Epithelial cell of proximal tubule (primary cell): Measurements from ENCODE around the gene CDH2. TPM values are rescaled to one million over a fixed set of nuclear protein-coding genes. Genes with fewer than 3 reads are reported as not detected.

ENCODE experiments used
- DNase-seq: peaks from one replicate; pipeline ENCODE4 v3.0.0-alpha.2; 2011; ENCODE audit warnings: low read depth
- H3K4me3 ChIP-seq: 2 replicates; pipeline ENCODE4 v1.5.1; 2011; ENCODE audit warnings: low read depth, mild to moderate bottlenecking, low read length
- total RNA-seq: library from RNA; depleted of rRNA; stranded (reverse); fragments of >200 nt; gene quantifications from 2 replicates; pipeline ENCODE4 v1.2.3, GENCODE V29; 2015
- TF ChIP-seq, protein P1 (sequence below): conservative IDR thresholded peaks from 2 replicates; pipeline ENCODE4 v1.5.1; 2012; ENCODE audit warnings: low read depth, mild to moderate bottlenecking, low read length

The CDH2 gene
- total RNA-seq, 1 donor from 2014 or later: 74.5 TPM

DNA sequence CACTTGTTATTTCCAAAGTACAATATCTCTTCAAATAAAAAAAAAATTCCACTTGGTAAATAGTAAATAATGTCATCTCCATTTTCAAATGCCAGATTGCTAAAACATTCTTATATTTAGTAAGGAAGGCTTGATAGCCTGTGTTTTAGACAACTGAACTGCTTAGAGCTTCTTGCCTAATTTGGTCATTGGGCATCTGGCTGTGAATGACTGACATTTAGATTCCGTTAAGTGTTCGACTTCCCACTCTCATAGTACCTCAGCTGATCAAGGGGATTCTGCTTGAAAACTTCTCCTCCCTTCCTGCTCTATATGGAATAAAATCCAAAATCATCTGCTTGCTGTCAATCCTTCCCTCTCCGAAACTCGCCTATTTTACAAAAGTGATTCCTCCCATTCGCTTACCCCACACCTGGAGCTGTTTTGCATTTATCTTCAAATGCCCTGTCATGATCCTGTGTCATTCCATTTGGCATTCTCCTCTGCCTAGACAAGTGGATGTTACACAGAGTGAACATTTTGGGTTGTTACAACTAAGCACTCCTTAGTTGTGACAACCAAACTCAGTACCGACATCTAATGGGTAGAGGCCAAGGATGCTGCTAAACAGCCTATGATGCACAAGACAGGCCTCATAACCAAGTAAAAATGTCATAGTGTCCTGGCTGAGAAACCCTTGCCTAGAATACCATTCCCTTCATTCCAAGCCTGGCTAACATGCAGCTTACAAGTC is 181.0 kb downstream of the CDH2 start:
- H3K4me3 ChIP-seq: no peak overlapping the region
- TF ChIP-seq, protein P1, sequence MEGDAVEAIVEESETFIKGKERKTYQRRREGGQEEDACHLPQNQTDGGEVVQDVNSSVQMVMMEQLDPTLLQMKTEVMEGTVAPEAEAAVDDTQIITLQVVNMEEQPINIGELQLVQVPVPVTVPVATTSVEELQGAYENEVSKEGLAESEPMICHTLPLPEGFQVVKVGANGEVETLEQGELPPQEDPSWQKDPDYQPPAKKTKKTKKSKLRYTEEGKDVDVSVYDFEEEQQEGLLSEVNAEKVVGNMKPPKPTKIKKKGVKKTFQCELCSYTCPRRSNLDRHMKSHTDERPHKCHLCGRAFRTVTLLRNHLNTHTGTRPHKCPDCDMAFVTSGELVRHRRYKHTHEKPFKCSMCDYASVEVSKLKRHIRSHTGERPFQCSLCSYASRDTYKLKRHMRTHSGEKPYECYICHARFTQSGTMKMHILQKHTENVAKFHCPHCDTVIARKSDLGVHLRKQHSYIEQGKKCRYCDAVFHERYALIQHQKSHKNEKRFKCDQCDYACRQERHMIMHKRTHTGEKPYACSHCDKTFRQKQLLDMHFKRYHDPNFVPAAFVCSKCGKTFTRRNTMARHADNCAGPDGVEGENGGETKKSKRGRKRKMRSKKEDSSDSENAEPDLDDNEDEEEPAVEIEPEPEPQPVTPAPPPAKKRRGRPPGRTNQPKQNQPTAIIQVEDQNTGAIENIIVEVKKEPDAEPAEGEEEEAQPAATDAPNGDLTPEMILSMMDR: no peak
- DNase-seq: no peak

DNA sequence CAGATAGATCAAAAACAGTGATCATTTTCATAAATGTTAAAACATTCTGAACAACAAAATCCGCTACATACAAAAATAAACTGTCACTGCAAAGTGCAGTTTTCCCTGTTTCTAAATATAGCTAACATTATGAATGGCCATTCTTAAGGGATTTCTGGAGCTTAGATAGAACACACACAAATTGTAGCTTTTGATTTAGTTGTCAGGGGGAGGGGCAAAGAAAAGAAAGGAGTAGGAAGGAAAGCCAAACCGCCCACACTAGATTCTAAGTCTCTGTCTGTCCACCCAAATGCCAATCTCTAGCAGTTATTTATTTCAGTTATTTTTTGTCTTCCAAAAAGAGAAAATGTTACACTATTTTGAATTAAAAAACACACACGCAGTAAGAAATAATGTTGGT is 182.4 kb downstream of the CDH2 start:
- H3K4me3 ChIP-seq: no peak overlapping the region
- no peak for DNase-seq
- TF ChIP-seq, protein P1: no peak

DNA sequence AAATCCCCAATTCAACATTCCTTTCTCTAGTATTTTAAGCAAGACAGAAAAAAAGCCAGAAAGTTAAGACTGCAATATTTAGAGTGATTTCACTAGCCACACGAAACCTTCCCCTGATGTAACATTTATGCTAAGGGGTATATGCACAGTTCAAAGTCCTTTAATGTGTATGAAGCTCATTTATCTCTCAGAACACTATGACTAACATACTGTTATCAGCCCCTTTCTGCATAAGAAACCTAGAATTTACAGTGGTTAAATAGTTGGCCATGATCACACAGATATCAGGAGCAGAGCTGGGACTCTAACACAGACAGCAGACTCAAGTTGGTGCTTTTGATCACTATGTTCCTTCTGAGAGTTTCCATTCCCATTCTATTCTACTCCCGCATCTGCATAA is 185.5 kb downstream of the CDH2 start:
- DNase-seq: no peak
- TF ChIP-seq, protein P1: no peak
- H3K4me3 ChIP-seq: no peak overlapping the region

DNA sequence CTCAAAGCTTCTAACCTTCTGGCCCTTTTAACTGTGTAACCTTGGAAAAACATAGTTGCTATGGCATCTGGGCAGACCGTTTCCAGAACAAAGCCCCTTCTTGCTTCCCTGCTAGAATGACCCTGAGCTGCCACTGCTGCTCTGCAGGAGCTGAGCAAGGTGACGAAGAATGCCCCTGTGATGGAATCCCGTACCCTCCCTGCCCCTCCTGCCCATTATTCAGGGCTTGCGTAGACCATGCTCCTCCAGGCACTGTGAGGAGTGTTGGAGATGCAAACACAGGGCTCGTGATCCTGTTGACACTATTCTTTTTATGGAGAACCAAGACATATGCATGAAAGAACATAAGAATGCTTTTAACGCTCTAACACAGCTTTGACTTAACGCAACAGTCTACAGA is 191.1 kb downstream of the CDH2 start:
- no peak for DNase-seq
- TF ChIP-seq, protein P1: no peak
- no peak overlapping the region for H3K4me3 ChIP-seq

DNA sequence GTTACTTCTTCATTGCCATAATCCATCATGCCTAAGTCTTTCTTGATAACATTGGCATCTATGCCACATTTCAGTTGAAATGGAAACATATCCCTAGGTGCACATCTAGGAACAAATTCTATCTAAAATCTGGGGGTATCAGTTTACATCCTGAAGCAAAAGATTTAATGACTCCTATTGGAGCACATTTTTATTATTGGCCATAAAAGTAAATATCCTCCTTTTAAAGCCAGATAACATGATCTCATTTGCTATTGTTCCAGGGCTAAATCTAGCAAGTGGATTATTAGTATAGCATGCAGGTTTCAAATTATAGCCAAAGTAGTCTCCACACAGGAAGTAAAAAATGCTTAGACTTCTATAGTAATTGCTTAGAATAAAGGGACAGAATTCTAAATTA is 193.2 kb downstream of the CDH2 start:
- TF ChIP-seq, protein P1: no peak
- DNase-seq: no peak

DNA sequence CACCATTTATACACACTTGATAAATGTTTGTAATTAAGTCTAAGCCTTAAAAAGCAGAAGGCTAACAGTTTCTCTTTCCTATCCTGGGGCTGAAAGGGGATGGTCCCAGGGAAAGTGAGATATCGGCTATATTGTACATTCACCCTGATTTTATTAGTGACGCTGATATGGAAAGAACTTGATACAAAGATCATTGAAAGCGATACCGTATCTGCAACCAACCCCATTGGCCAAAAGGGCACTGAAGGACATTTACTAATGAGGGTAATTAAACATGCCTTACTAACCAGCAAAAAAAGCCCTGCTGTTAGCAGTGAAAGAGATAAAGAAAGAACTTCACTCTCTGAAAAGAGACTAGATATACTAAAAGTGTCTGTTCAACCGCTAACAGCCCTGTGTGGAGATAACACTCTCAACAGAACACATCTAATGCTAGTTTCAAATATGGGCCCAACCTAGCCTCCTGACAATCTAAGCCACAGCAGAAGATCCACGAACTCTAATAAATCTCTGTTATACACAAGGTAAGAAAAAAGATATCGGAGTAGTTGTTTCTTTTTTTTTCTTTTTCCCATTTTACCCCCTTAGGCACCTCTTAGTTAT is 200.0 kb downstream of the CDH2 start:
- no peak for DNase-seq
- no peak overlapping the region for H3K4me3 ChIP-seq
- TF ChIP-seq, protein P1: no peak

More for the DNA sequence above, 193.2 kb downstream of the CDH2 start:
- H3K4me3 ChIP-seq: no peak overlapping the region

DNA sequence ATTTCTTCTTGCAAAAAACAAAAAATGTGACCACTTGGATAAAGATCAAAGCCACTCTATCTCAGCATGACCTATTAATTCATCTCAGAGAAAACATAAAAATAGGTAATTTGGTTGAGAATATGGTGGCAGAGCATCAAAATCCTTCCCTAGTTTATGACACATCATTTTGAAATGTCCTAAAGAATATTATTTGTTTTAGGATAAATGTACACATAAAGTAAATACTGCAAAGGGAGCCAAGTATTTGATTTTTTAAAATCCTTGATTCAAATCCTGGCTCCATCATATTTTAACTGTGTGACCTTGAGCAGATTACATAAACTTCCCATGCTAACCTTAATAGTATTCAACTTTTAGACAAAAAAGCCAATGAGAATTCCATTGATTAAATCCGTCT is 206.6 kb downstream of the CDH2 start:
- DNase-seq: no peak
- TF ChIP-seq, protein P1: no peak
- H3K4me3 ChIP-seq: no peak overlapping the region
